Peyer's patch (tissue), 4 donors: ENCODE measurements around the gene GSTP1.

Experiments used
- CTCF ChIP-seq, 6 experiments: fragments of 450-650 bp in 4 of 6; fragments of 200-600 bp in 2 of 6; sonication (generic) in 1 of 6; IDR thresholded peaks; one replicate each; pipeline ENCODE4 v1.5.1; 2017 to 2019; ENCODE audit warnings: antibody characterized with exemption in 6 of 6, mild to moderate bottlenecking in 3 of 6, moderate library complexity in 1 of 6
- POLR2A ChIP-seq, 2 donors: fragments of 450-650 bp; IDR thresholded peaks; one replicate each; pipeline ENCODE4 v1.5.1; 2017; ENCODE audit warnings: antibody characterized with exemption in 2 of 2, mild to moderate bottlenecking in 2 of 2, moderate library complexity in 2 of 2

GRCh38 chr11:67634366-67635230 is 51.0 kb downstream of the GSTP1 start:
- no peak for TF ChIP-seq CTCF (IDR thresholded peaks at IDR 0.05)
- peak; percentile 21 to 43 for TF ChIP-seq POLR2A (IDR thresholded peaks at IDR 0.05)
